Measurements from ENCODE around the gene FAR1. TPM values are rescaled to one million over a fixed set of nuclear protein-coding genes. Genes with fewer than 3 reads are reported as not detected.

FAR1 gene
- polyA plus RNA-seq, 3 donors, result 47.2 to 77.0 (median 52.6) TPM

DNA sequence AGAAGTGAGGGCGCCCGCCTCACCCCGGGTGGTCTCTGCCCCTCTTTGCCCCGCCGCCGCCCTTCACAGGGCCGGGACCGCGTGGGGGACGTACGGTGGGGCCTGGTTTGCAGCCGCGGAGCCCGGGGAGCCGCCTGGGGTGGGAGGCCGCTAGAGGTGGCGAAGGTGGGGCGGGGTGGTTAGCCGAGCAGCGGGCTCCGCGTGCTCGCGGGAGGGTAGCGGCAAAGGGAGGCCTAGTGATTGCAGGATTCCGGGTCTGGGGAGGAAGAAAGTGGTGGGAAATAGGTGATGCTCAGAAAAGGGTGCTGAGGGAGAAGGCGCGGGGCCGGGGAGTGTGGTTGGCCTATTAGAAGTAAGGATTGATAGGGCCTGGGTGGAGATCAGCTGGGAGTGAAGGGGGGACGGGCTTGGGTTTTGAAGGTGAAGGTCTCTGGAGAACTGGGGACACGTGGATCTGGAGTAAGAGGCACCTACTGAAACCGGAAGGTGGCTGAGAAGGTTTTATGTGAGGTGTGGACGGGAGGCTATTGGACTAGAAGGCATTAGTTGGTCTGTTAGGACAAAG lies 571 bp downstream of the FAR1 start:
- Histone ChIP-seq H3K27me3 (ENCODE audit: control insufficient read depth in 2 of 2, insufficient read depth in 2 of 2, low read length in 2 of 2) (no peaks in the 10 kb centered on the region), H3K9me3 (replicated peaks in 1 of 2; ENCODE audit: control insufficient read depth in 1 of 2, insufficient read depth in 1 of 2, low read length in 2 of 2) (no peaks in the 10 kb centered on the region), H3K27ac (ENCODE audit: low read depth in 1 of 2, low read length in 2 of 2) (peak overlapping the region; percentile 81 to 87), H3K9ac (ENCODE audit: insufficient read depth, low read length, poor library complexity, severe bottlenecking) (peak overlapping the region; percentile 91), H2AFZ (ENCODE audit: insufficient read depth, low read depth, low read length, poor library complexity, severe bottlenecking) (peak overlapping the region; percentile 67), H4K20me1 (ENCODE audit: insufficient read depth, low read length) (no peaks in the 10 kb centered on the region), H3K4me3 (replicated peaks in 1 of 3; ENCODE audit: low read depth in 2 of 3, low read length in 3 of 3) (peak overlapping the region; percentile 67 to 94 (median 80)), H3K36me3 (replicated peaks in 1 of 2; ENCODE audit: control insufficient read depth in 1 of 2, insufficient read depth in 2 of 2, low read length in 2 of 2) (no peaks in the 10 kb centered on the region), H3K4me2 (replicated peaks; ENCODE audit: extremely low read depth, low read length, poor library complexity, severe bottlenecking) (peak overlapping the region; percentile 91), H3K4me1 (ENCODE audit: control insufficient read depth in 1 of 2, insufficient read depth in 2 of 2, low read length in 2 of 2) (peaks cover 46 to 61% of the 10 kb centered on the region in 2 donors), H3K79me2 (ENCODE audit: insufficient read depth, low read length) (peaks cover 62% of the 10 kb centered on the region)
- H3K4me3 Mint-ChIP-seq, result peak overlapping the region; percentile 99
- DNase-seq, result peak in 2 of 3 donors; percentile 8 to 39
- H3K27ac Mint-ChIP-seq, result peak overlapping the region; percentile 94 to 98 (median 96)
- WGBS (ENCODE audit: insufficient coverage), result under 1% methylated on average over 24 of the region's 33 CpGs
- peaks cover 4 to 7% of the 10 kb centered on the region in 2 donors for H3K36me3 Mint-ChIP-seq
- H3K4me1 Mint-ChIP-seq, result peaks cover 50% of the 10 kb centered on the region
- intact Hi-C loops (cut with micrococcal nuclease), result loop anchor here in 1 of 2 donors (5.0 kb wide), 2 partner anchors 33 to 207 kb away; partner anchors contain the start of gene BTBD10
- peaks cover 0 to 13% (median 0%) of the 10 kb centered on the region in 7 donors for H3K9me3 Mint-ChIP-seq
- TF ChIP-seq, protein P1, sequence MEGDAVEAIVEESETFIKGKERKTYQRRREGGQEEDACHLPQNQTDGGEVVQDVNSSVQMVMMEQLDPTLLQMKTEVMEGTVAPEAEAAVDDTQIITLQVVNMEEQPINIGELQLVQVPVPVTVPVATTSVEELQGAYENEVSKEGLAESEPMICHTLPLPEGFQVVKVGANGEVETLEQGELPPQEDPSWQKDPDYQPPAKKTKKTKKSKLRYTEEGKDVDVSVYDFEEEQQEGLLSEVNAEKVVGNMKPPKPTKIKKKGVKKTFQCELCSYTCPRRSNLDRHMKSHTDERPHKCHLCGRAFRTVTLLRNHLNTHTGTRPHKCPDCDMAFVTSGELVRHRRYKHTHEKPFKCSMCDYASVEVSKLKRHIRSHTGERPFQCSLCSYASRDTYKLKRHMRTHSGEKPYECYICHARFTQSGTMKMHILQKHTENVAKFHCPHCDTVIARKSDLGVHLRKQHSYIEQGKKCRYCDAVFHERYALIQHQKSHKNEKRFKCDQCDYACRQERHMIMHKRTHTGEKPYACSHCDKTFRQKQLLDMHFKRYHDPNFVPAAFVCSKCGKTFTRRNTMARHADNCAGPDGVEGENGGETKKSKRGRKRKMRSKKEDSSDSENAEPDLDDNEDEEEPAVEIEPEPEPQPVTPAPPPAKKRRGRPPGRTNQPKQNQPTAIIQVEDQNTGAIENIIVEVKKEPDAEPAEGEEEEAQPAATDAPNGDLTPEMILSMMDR (IDR thresholded peaks at IDR 0.05), result no peak
- peaks cover 2 to 5% (median 2%) of the 10 kb centered on the region in 3 donors for H3K27me3 Mint-ChIP-seq (ENCODE audit: low read depth in 3 of 3)

DNA sequence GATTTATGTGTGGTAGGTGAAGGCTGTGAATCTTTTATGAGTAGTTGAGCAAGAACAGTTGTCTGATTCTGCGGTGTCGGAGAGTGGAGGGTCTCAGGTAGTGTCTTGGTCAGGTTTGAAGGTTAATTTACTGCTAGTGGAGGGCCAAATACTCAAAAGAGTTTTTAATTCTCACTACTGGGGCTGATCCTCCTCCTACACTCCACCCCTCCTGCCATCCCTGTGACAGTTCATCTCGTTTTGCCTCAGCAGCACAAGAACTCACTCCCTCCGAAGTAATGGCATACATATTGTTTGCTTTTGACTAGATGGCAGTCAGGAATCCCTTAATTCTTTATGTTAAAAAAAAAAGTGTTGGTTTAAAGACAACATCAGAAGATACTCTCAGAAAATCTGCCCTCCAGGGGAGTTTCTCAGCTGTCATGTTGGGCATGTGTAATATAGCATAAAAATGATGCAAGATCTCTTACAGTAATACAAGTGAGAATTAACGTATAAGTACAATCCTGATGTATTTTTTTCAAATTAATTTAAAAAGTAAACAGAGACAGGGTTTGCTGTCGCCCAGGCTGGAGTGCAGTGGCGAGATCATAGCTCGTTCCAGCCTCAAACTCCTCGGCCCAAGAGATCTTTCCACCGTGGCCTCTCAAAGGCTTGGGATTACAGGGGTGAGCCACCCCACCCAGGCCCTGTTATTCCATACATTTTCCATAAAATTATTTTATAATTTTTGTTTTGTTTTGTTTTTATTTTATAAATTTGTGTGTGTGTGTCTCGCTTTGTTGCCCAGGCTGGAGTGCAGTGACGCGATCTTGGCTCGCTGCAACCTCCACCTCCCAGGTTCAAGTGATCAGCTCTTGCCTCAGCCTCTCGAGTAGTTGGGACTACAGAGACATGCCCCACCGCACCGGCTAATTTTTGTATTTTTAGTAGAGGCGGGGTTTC lies 1.3 kb downstream of the FAR1 start:
- Mint-ChIP-seq H3K4me1 (peaks cover 57% of the 10 kb centered on the region), H3K4me3 (peak overlapping the region; percentile 99), H3K27ac (peak overlapping the region; percentile 94 to 98 (median 96)), H3K27me3 (ENCODE audit: low read depth in 3 of 3) (peaks cover 2 to 3% (median 2%) of the 10 kb centered on the region in 3 donors), H3K9me3 (peaks cover 0 to 15% (median 0%) of the 10 kb centered on the region in 7 donors), H3K36me3 (peaks cover 4 to 7% of the 10 kb centered on the region in 2 donors)
- H3K27ac ChIP-seq (ENCODE audit: low read depth in 1 of 2, low read length in 2 of 2), result peak overlapping the region; percentile 81 to 87
- DNase-seq, result peak; percentile 43 to 71 (median 58)
- peak overlapping the region; percentile 91 for H3K4me2 ChIP-seq (replicated peaks; ENCODE audit: extremely low read depth, low read length, poor library complexity, severe bottlenecking)
- H3K27me3 ChIP-seq (ENCODE audit: control insufficient read depth in 2 of 2, insufficient read depth in 2 of 2, low read length in 2 of 2), result no peaks in the 10 kb centered on the region
- no peaks in the 10 kb centered on the region for H4K20me1 ChIP-seq (ENCODE audit: insufficient read depth, low read length)
- WGBS (ENCODE audit: insufficient coverage), result 61% methylated on average over 5 of the region's 18 CpGs
- H3K36me3 ChIP-seq (replicated peaks in 1 of 2; ENCODE audit: control insufficient read depth in 1 of 2, insufficient read depth in 2 of 2, low read length in 2 of 2), result no peaks in the 10 kb centered on the region
- H2AFZ ChIP-seq (ENCODE audit: insufficient read depth, low read depth, low read length, poor library complexity, severe bottlenecking), result peak overlapping the region; percentile 67
- H3K4me3 ChIP-seq (replicated peaks in 1 of 3; ENCODE audit: low read depth in 2 of 3, low read length in 3 of 3), result peak overlapping the region; percentile 67 to 94 (median 80)
- TF ChIP-seq, protein P1 (IDR thresholded peaks at IDR 0.05), result no peak
- H3K9ac ChIP-seq (ENCODE audit: insufficient read depth, low read length, poor library complexity, severe bottlenecking), result peak overlapping the region; percentile 91
- H3K4me1 ChIP-seq (ENCODE audit: control insufficient read depth in 1 of 2, insufficient read depth in 2 of 2, low read length in 2 of 2), result peaks cover 48 to 69% of the 10 kb centered on the region in 2 donors
- no peaks in the 10 kb centered on the region for H3K9me3 ChIP-seq (replicated peaks in 1 of 2; ENCODE audit: control insufficient read depth in 1 of 2, insufficient read depth in 1 of 2, low read length in 2 of 2)
- H3K79me2 ChIP-seq (ENCODE audit: insufficient read depth, low read length), result peaks cover 69% of the 10 kb centered on the region
- intact Hi-C loops (cut with micrococcal nuclease), result loop anchor here in 1 of 2 donors (5.0 kb wide), 2 partner anchors 32 to 208 kb away; partner anchors contain the start of gene BTBD10

Data from CD14-positive monocyte (primary cell).